GF-D8 (cell line): ENCODE measurements around the gene ADAMTS9.
"Not testable (repeated sequence)": the region's sequence is repeated elsewhere in the genome, so short reads cannot be mapped to it uniquely, and the experiment has no call there.

Experiments
- DNase-seq: peaks from one replicate; lab custom pipeline; 2025; lab: John Stamatoyannopoulos, UW

The ADAMTS9 gene

GRCh38 chr3:64575211-64575844 is 112.5 kb downstream of the ADAMTS9 start:
- no peak for DNase-seq

GRCh38 chr3:64574194-64574593 is 113.6 kb downstream of the ADAMTS9 start:
- no peak for DNase-seq

GRCh38 chr3:64571982-64572381 is 115.8 kb downstream of the ADAMTS9 start:
- DNase-seq: no peak

GRCh38 chr3:64568895-64569517 is 118.8 kb downstream of the ADAMTS9 start:
- DNase-seq: no peak

GRCh38 chr3:64566859-64567258 is 120.9 kb downstream of the ADAMTS9 start:
- DNase-seq: no peak

- DNase-seq: no peak
Measured at GRCh38 chr3:64563751-64564150, 124.0 kb downstream of the ADAMTS9 start.

GRCh38 chr3:64561868-64562267 is 125.9 kb downstream of the ADAMTS9 start:
- no peak for DNase-seq

- no peak for DNase-seq
Measured at GRCh38 chr3:64561325-64561843, 126.4 kb downstream of the ADAMTS9 start.

GRCh38 chr3:64560791-64561190 is 127.0 kb downstream of the ADAMTS9 start:
- DNase-seq: no peak

GRCh38 chr3:64559588-64559987 is 128.2 kb downstream of the ADAMTS9 start:
- DNase-seq: no peak

GRCh38 chr3:64556046-64556445 is 131.8 kb downstream of the ADAMTS9 start:
- DNase-seq: no peak

- DNase-seq: no peak
Measured at GRCh38 chr3:64555351-64555750, 132.4 kb downstream of the ADAMTS9 start.

GRCh38 chr3:64554096-64554920 is 133.5 kb downstream of the ADAMTS9 start:
- DNase-seq: no peak

- DNase-seq: no peak
Measured at GRCh38 chr3:64552966-64553365, 134.8 kb downstream of the ADAMTS9 start.

- no peak for DNase-seq
Measured at GRCh38 chr3:64552160-64552559, 135.6 kb downstream of the ADAMTS9 start.

- DNase-seq: no peak
Measured at GRCh38 chr3:64551697-64552096, 136.1 kb downstream of the ADAMTS9 start.

GRCh38 chr3:64550745-64551144 is 137.1 kb downstream of the ADAMTS9 start:
- DNase-seq: no peak

GRCh38 chr3:64549869-64550268 is 137.9 kb downstream of the ADAMTS9 start:
- no peak for DNase-seq

- DNase-seq: no peak
Measured at GRCh38 chr3:64548200-64548889, 139.5 kb downstream of the ADAMTS9 start.

- no peak for DNase-seq
Measured at GRCh38 chr3:64546856-64547255, 140.9 kb downstream of the ADAMTS9 start.

GRCh38 chr3:64545239-64545638 is 142.6 kb downstream of the ADAMTS9 start:
- DNase-seq: not testable (repeated sequence)

- DNase-seq: no peak
Measured at GRCh38 chr3:64541803-64542202, 146.0 kb downstream of the ADAMTS9 start.
